GM19452 (cell line): ENCODE results near the gene CHD5.

Experiments
- ATAC-seq: cut with Tn5 transposase; IDR thresholded peaks from one replicate; pipeline ENCODE4 v1.9.1; 2021; ENCODE audit not compliant: unreplicated experiment

CHD5 gene

GRCh38 chr1:6134206-6134605, 45.9 kb downstream of the CHD5 start:
- ATAC-seq = no peak

- ATAC-seq = no peak
Observed at GRCh38 chr1:6133146-6133895, 46.8 kb downstream of the CHD5 start.

- no peak for ATAC-seq
Observed at GRCh38 chr1:6131561-6131960, 48.6 kb downstream of the CHD5 start.

GRCh38 chr1:6130596-6130995, 49.5 kb downstream of the CHD5 start:
- no peak for ATAC-seq

- ATAC-seq = no peak
Observed at GRCh38 chr1:6130036-6130435, 50.1 kb downstream of the CHD5 start.

- no peak for ATAC-seq
Observed at GRCh38 chr1:6129313-6129712, 50.8 kb downstream of the CHD5 start.

- ATAC-seq = no peak
Observed at GRCh38 chr1:6128276-6129081, 51.6 kb downstream of the CHD5 start.

- ATAC-seq = no peak
Observed at GRCh38 chr1:6127587-6128163, 52.4 kb downstream of the CHD5 start.

- ATAC-seq = no peak
Observed at GRCh38 chr1:6126521-6127067, 53.5 kb downstream of the CHD5 start.

- ATAC-seq = no peak
Observed at GRCh38 chr1:6126028-6126427, 54.1 kb downstream of the CHD5 start.

- ATAC-seq = no peak
Observed at GRCh38 chr1:6125366-6125765, 54.8 kb downstream of the CHD5 start.

GRCh38 chr1:6124746-6125365, 55.3 kb downstream of the CHD5 start:
- ATAC-seq = no peak

- ATAC-seq = no peak
Observed at GRCh38 chr1:6124341-6124740, 55.8 kb downstream of the CHD5 start.

- no peak for ATAC-seq
Observed at GRCh38 chr1:6123816-6124215, 56.3 kb downstream of the CHD5 start.

GRCh38 chr1:6123083-6123482, 57.0 kb downstream of the CHD5 start:
- ATAC-seq = no peak

- ATAC-seq = no peak
Observed at GRCh38 chr1:6121651-6122370, 58.3 kb downstream of the CHD5 start.

GRCh38 chr1:6121021-6121421, 59.1 kb downstream of the CHD5 start:
- ATAC-seq = no peak

GRCh38 chr1:6118415-6118814, 61.7 kb downstream of the CHD5 start:
- no peak for ATAC-seq

GRCh38 chr1:6117624-6118023, 62.5 kb downstream of the CHD5 start:
- no peak for ATAC-seq

GRCh38 chr1:6117064-6117463, 63.1 kb downstream of the CHD5 start:
- ATAC-seq = no peak

- no peak for ATAC-seq
Observed at GRCh38 chr1:6116137-6116536, 64.0 kb downstream of the CHD5 start.
